HEK293T (cell line): ENCODE data around the gene ARHGAP45.

ENCODE experiments used
- CTBP1 ChIP-seq: fragments of 450-650 bp; IDR thresholded peaks from 2 replicates; pipeline ENCODE4 v1.6.1; 2016; ENCODE audit warnings: borderline replicate concordance
- FOXK2 ChIP-seq: fragments of 450-650 bp; IDR thresholded peaks from 2 replicates; pipeline ENCODE4 v1.6.1; 2016; ENCODE audit warnings: mild to moderate bottlenecking
- LEF1 ChIP-seq: fragments of 450-650 bp; IDR thresholded peaks from 2 replicates; pipeline ENCODE4 v1.6.1; 2017; ENCODE audit warnings: mild to moderate bottlenecking, borderline replicate concordance
- NFRKB ChIP-seq: fragments of 450-650 bp; IDR thresholded peaks from 2 replicates; pipeline ENCODE4 v1.6.1; 2016; ENCODE audit warnings: mild to moderate bottlenecking, moderate library complexity
- ZNF384 ChIP-seq: fragments of 450-650 bp; IDR thresholded peaks from 2 replicates; pipeline ENCODE4 v1.6.1; 2016

GRCh38 chr19:1116726-1117581, 50.0 kb downstream of the ARHGAP45 start:
- TF ChIP-seq NFRKB = no peak
- TF ChIP-seq CTBP1 = no peak
- TF ChIP-seq ZNF384 = no peak
- TF ChIP-seq LEF1 = no peak
- no peak for TF ChIP-seq FOXK2
